K562 (cell line): ENCODE results near the gene UBE2M. TPM values are rescaled to one million over a fixed set of nuclear protein-coding genes. Genes with fewer than 3 reads are reported as not detected.

Experiments used
- ARNT ChIP-seq, 2 experiments: fragments of 450-650 bp; IDR thresholded peaks; 2 replicates each; pipeline ENCODE4 v1.6.1; 2016; ENCODE audit warnings: mild to moderate bottlenecking in 1 of 2
- BACH1 ChIP-seq: fragments of 200-800 bp; sonication (Bioruptor generic); IDR thresholded peaks from 2 replicates; pipeline ENCODE4 v1.6.1; 2016; ENCODE audit warnings: missing genetic modification characterization, missing compliant biosample characterization
- CREM ChIP-seq: IDR thresholded peaks from 2 replicates; pipeline ENCODE4 v1.6.1; 2014; ENCODE audit warnings: antibody characterized with exemption, low read depth
- E2F3 ChIP-seq: fragments of 250-450 bp; sonication (Bioruptor Pico); IDR thresholded peaks from 2 replicates; pipeline ENCODE4 v1.4.0; 2020; ENCODE audit warnings: mild to moderate bottlenecking
- FOS ChIP-seq: IDR thresholded peaks from 3 replicates; pipeline ENCODE4 v1.6.1; 2011; ENCODE audit not compliant: insufficient read length; ENCODE audit errors: extremely low read depth
- FOXK1 ChIP-seq: sonication (generic); formaldehyde crosslinking; IDR thresholded peaks from 2 replicates; pipeline ENCODE4 v1.8.0; 2022; ENCODE audit warnings: missing genetic modification reagents, mild to moderate bottlenecking, borderline replicate concordance
- HMG20B ChIP-seq: fragments of 250-450 bp; sonication (Bioruptor Pico); IDR thresholded peaks from 2 replicates; pipeline ENCODE4 v1.5.0; 2021; ENCODE audit warnings: mild to moderate bottlenecking
- HSF4 ChIP-seq: fragments of 250-450 bp; sonication (Bioruptor Pico); IDR thresholded peaks from 2 replicates; pipeline ENCODE4 v2.1.2; 2022; ENCODE audit warnings: mild to moderate bottlenecking, moderate library complexity, borderline replicate concordance
- KAT7 ChIP-seq: sonication (generic); formaldehyde crosslinking; IDR thresholded peaks from 2 replicates; pipeline ENCODE4 v1.8.0; 2022; ENCODE audit warnings: missing genetic modification reagents, mild to moderate bottlenecking, borderline replicate concordance
- MAZ ChIP-seq, 2 experiments: fragments of 450-650 bp in 1 of 2; sonication (generic) in 1 of 2; formaldehyde crosslinking; IDR thresholded peaks in 1 of 2; conservative IDR thresholded peaks in 1 of 2; 2 replicates each; pipeline versions ENCODE4 v1.4.0 to v1.5.0; 2020; ENCODE audit warnings: mild to moderate bottlenecking in 1 of 2, missing genetic modification reagents in 1 of 2
- MCM3 ChIP-seq: fragments of 450-650 bp; IDR thresholded peaks from 2 replicates; pipeline ENCODE4 v1.6.1; 2016
- MCM7 ChIP-seq, 2 experiments: fragments of 450-650 bp; IDR thresholded peaks; 2 replicates each; pipeline ENCODE4 v1.6.1; 2016 to 2018
- MTA3 ChIP-seq: fragments of 450-650 bp; formaldehyde crosslinking; IDR thresholded peaks from 2 replicates; pipeline ENCODE4 v1.6.1; 2017; ENCODE audit warnings: mild to moderate bottlenecking, borderline replicate concordance
- NCOA1 ChIP-seq: fragments of 450-650 bp; IDR thresholded peaks from 2 replicates; pipeline ENCODE4 v1.6.1; 2016; ENCODE audit warnings: low read depth
- POU5F1 ChIP-seq: fragments of 150-350 bp; IDR thresholded peaks from 2 replicates; pipeline ENCODE4 v1.6.1; 2014; ENCODE audit warnings: borderline replicate concordance, low read length, low read depth, mild to moderate bottlenecking; ENCODE audit not compliant: partially characterized antibody
- RB1 ChIP-seq: fragments of 450-650 bp; IDR thresholded peaks from 2 replicates; pipeline ENCODE4 v1.6.1; 2017; ENCODE audit warnings: low read depth, mild to moderate bottlenecking
- RUNX1 ChIP-seq: sonication (generic); IDR thresholded peaks from 2 replicates; pipeline ENCODE4 v1.6.1; 2016; ENCODE audit warnings: antibody characterized with exemption, low read depth
- SLC30A9 ChIP-seq: fragments of 250-450 bp; sonication (Bioruptor Pico); IDR thresholded peaks from 2 replicates; pipeline ENCODE4 v1.8.0; 2022; ENCODE audit warnings: mild to moderate bottlenecking, moderate library complexity
- SMARCA5 ChIP-seq: fragments of 450-650 bp; IDR thresholded peaks from 2 replicates; pipeline ENCODE4 v1.6.1; 2016
- SMARCE1 ChIP-seq: fragments of 450-650 bp; IDR thresholded peaks from 2 replicates; pipeline ENCODE4 v1.7.1; 2016; ENCODE audit warnings: mild to moderate bottlenecking
- SMC3 ChIP-seq: conservative IDR thresholded peaks from 2 replicates; pipeline ENCODE4 v1.6.1; 2011; ENCODE audit warnings: low read depth, low read length, improper control_type of control experiment; ENCODE audit not compliant: insufficient read depth
- SNRNP70 ChIP-seq: fragments of 200-400 bp; formaldehyde crosslinking; optimal IDR thresholded peaks from 2 replicates; pipeline ENCODE3; 2017; ENCODE audit warnings: low read depth, low read length
- TRIM24 ChIP-seq, 2 experiments: fragments of 450-650 bp; IDR thresholded peaks; 2 replicates each; pipeline ENCODE4 v1.6.1; 2016
- ZC3H11A ChIP-seq: IDR thresholded peaks from 2 replicates; pipeline ENCODE4 v1.6.1; 2012; ENCODE audit warnings: low read depth, low read length, improper control_type of control experiment
- ZNF253 ChIP-seq: fragments of 250-450 bp; sonication (Bioruptor Pico); conservative IDR thresholded peaks from 2 replicates; pipeline ENCODE4 v1.6.1; 2021; ENCODE audit warnings: mild to moderate bottlenecking
- ZNF41 ChIP-seq: fragments of 250-450 bp; sonication (Bioruptor Pico); conservative IDR thresholded peaks from 2 replicates; pipeline ENCODE4 v1.4.0; 2020; ENCODE audit warnings: mild to moderate bottlenecking
- polyA plus RNA-seq, 8 experiments: library from polyadenylated mRNA; depleted of rRNA in 4 of 8; stranded (reverse) in 5 of 8; unstranded in 3 of 8; fragments of >200 nt; fragmentation: Nextera tagmentation in 2 of 8; fragmentation: Illumina TruSeq in 1 of 8; extraction: Ambion mirVana in 2 of 8; extraction: Trizol in 1 of 8; gene quantifications; 2 replicates each; pipeline versions ENCODE4 v1.2.1 to v1.2.3, GENCODE V29; 2011 to 2014; ENCODE audit warnings: inconsistent platforms in 1 of 8, missing spikeins in 1 of 8
- total RNA-seq, 7 experiments: library from RNA; depleted of rRNA in 6 of 7; stranded (reverse); fragments of >200 nt in 6 of 7; fragmentation: Illumina TruSeq in 2 of 7; extraction: Trizol in 2 of 7; gene quantifications; 2 replicates each; pipeline versions ENCODE4 v1.2.1 to v1.2.3, GENCODE V29; 2011 to 2021; ENCODE audit warnings: low replicate concordance in 1 of 7
- TF ChIP-seq, protein P1 (sequence below), 2 experiments: IDR thresholded peaks in 1 of 2; conservative IDR thresholded peaks in 1 of 2; 2 replicates each; pipeline ENCODE4 v1.6.1; 2016; ENCODE audit warnings: low read depth in 2 of 2, mild to moderate bottlenecking in 1 of 2, missing compliant biosample characterization in 1 of 2, missing genetic modification characterization in 1 of 2, moderate library complexity in 1 of 2
- TF ChIP-seq, protein P2 (sequence below): conservative IDR thresholded peaks from 2 replicates; pipeline ENCODE4 v1.6.1; 2011; ENCODE audit warnings: low read depth, mild to moderate bottlenecking, low read length; ENCODE audit not compliant: control insufficient read depth

The UBE2M gene
- total and polyA plus RNA-seq, 9 of the 15 experiments (the other 6 are each of a cell fraction or from before 2014, with no cell fraction given), result 0.92 to 163 (median 85.7) TPM

DNA sequence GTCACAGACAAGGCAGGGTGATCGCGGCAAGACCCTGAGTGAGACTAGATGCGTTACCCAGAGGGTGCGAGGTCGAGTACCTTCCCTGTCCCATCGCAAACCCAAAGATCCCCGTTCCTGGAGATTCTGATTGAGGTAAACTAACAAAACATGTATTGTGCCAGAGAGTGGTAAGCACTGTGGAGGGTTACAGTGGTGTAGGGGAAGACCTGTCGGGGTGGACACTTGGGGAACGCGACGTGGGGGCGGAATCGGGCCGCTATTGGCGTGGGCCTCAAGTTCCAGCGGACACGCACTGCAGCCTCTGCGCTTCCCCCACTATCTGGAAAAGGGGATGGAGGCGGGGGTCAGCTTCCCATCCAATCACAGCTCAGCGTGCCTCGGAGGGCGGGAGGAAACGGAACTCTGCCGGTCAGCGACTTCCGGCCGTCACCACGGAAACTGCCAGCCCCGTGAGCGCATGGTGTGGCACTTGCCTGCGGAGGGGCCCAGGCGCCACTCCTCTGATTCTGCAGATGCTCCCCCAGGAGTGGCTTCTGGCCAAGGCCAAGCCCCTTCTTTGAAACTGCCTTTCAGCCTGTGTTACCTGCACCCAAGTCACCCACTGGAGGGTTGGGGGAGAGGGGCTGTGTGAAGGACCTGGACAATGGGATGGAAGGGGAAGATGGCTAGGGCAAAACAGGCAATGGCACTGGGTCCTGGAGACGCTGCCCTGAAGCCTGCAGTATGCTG is 1.0 kb upstream of the UBE2M start (continued):
- TF ChIP-seq ZNF253 (CRISPR knock-in tag), result 0 out of 2 replicates have a peak, but pooled peaks have one; percentile 15
- peak; percentile 77; the same call in 1 of the 2 replicates for TF ChIP-seq MTA3
- peak; percentile 77 to 92 for TF ChIP-seq MAZ (CRISPR knock-in tag; conservative IDR thresholded peaks at IDR 0.05 in 1 of 2, IDR thresholded peaks at IDR 0.05 in 1 of 2)
- TF ChIP-seq MCM3, result no peak
- no peak for TF ChIP-seq BACH1 (tag)
- TF ChIP-seq RUNX1, result no peak
- TF ChIP-seq KAT7 (CRISPR knock-in tag), result no peak; the same call in 1 of the 2 replicates
- peak; percentile 72; the same call in 1 of the 2 replicates for TF ChIP-seq ZNF41 (CRISPR knock-in tag)
- TF ChIP-seq E2F3 (CRISPR knock-in tag), result peak; percentile 63
- 0 out of 2 replicates have a peak, but pooled peaks have one; percentile 69 for TF ChIP-seq FOXK1 (CRISPR knock-in tag)
- TF ChIP-seq SLC30A9 (CRISPR knock-in tag), result no peak
- TF ChIP-seq ARNT (IDR thresholded peaks at IDR 0.05), result peak in 1 of 2 experiments; percentile 79; a peak in 2 of 4 replicates
- TF ChIP-seq, protein P1, sequence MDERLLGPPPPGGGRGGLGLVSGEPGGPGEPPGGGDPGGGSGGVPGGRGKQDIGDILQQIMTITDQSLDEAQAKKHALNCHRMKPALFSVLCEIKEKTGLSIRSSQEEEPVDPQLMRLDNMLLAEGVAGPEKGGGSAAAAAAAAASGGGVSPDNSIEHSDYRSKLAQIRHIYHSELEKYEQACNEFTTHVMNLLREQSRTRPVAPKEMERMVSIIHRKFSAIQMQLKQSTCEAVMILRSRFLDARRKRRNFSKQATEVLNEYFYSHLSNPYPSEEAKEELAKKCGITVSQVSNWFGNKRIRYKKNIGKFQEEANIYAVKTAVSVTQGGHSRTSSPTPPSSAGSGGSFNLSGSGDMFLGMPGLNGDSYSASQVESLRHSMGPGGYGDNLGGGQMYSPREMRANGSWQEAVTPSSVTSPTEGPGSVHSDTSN (CRISPR knock-in tag; IDR thresholded peaks at IDR 0.05; ENCODE audit: low read depth), result no peak
- TF ChIP-seq, protein P1 (tag; conservative IDR thresholded peaks at IDR 0.05; ENCODE audit: low read depth), result no peak
- TF ChIP-seq RB1, result no peak
- TF ChIP-seq NCOA1, result peak; percentile 74
- TF ChIP-seq HSF4 (CRISPR knock-in tag), result no peak
- no peak for TF ChIP-seq SMC3
- TF ChIP-seq MCM7 (IDR thresholded peaks at IDR 0.05), result no peak
- no peak for TF ChIP-seq HMG20B
- peak in 1 of 2 experiments; percentile 70; a peak in 2 of 4 replicates for TF ChIP-seq TRIM24 (IDR thresholded peaks at IDR 0.05)
- TF ChIP-seq ZC3H11A, result no peak
- TF ChIP-seq FOS, result peak; percentile 56
- no peak for TF ChIP-seq SNRNP70
- no peak for TF ChIP-seq POU5F1
- TF ChIP-seq, protein P2, sequence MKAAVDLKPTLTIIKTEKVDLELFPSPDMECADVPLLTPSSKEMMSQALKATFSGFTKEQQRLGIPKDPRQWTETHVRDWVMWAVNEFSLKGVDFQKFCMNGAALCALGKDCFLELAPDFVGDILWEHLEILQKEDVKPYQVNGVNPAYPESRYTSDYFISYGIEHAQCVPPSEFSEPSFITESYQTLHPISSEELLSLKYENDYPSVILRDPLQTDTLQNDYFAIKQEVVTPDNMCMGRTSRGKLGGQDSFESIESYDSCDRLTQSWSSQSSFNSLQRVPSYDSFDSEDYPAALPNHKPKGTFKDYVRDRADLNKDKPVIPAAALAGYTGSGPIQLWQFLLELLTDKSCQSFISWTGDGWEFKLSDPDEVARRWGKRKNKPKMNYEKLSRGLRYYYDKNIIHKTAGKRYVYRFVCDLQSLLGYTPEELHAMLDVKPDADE, result peak; percentile 89; the same call in 1 of the 2 replicates
- peak; percentile 75; the same call in 1 of the 2 replicates for TF ChIP-seq CREM
- TF ChIP-seq SMARCE1, result no peak
- 0 out of 2 replicates have a peak, but pooled peaks have one; percentile 16 for TF ChIP-seq SMARCA5
